H9 (cell line): Measurements from ENCODE around the gene RNF26. TPM values are rescaled to one million over a fixed set of nuclear protein-coding genes. Genes with fewer than 3 reads are reported as not detected.

ENCODE experiments used
- DNase-seq: peaks from one replicate; pipeline ENCODE4 v3.0.0-alpha.2; 2017
- H2AFZ ChIP-seq: one replicate; pipeline ENCODE4 v1.6.1; 2013; ENCODE audit warnings: mild to moderate bottlenecking, low read length, control low read depth, moderate library complexity
- H2AK5ac ChIP-seq: 2 replicates; pipeline ENCODE4 v1.6.1; 2013; ENCODE audit warnings: low read length, control low read depth, mixed read lengths; ENCODE audit not compliant: insufficient read length
- H2BK120ac ChIP-seq: one replicate; pipeline ENCODE4 v1.6.1; 2013; ENCODE audit warnings: low read depth, mild to moderate bottlenecking, low read length, control low read depth, inconsistent platforms; ENCODE audit not compliant: poor library complexity, severe bottlenecking
- H2BK12ac ChIP-seq: 2 replicates; pipeline ENCODE4 v1.6.1; 2013; ENCODE audit warnings: low read length, control low read depth, mixed read lengths, low read depth; ENCODE audit not compliant: insufficient read length
- H2BK15ac ChIP-seq: 2 replicates; pipeline ENCODE4 v1.6.1; 2013; ENCODE audit warnings: low read depth, low read length, control low read depth
- H2BK20ac ChIP-seq: one replicate; pipeline ENCODE4 v1.6.1; 2013; ENCODE audit warnings: low read depth, mild to moderate bottlenecking, low read length, control low read depth, inconsistent platforms; ENCODE audit not compliant: poor library complexity, severe bottlenecking
- H2BK5ac ChIP-seq: 2 replicates; pipeline ENCODE4 v1.6.1; 2013; ENCODE audit warnings: low read length, control low read depth, mixed read lengths; ENCODE audit not compliant: insufficient read length
- H3K14ac ChIP-seq: 2 replicates; pipeline ENCODE4 v1.6.1; 2013; ENCODE audit warnings: low read length, control low read depth; ENCODE audit not compliant: insufficient read depth
- H3K18ac ChIP-seq: 2 replicates; pipeline ENCODE4 v1.6.1; 2013; ENCODE audit warnings: low read depth, mild to moderate bottlenecking, mixed read lengths, low read length, control low read depth; ENCODE audit not compliant: insufficient read length
- H3K23ac ChIP-seq: 2 replicates; pipeline ENCODE4 v1.6.1; 2013; ENCODE audit warnings: low read length, control low read depth, mixed read lengths, low read depth; ENCODE audit not compliant: insufficient read length
- H3K23me2 ChIP-seq: 2 replicates; pipeline ENCODE4 v1.6.1; 2013; ENCODE audit warnings: low read depth, mild to moderate bottlenecking, mixed read lengths, low read length, control low read depth; ENCODE audit not compliant: insufficient read length, poor library complexity, severe bottlenecking
- H3K27ac ChIP-seq: 2 replicates; pipeline ENCODE4 v1.5.1; 2013; ENCODE audit warnings: low read length, control low read depth, mixed read lengths, low read depth; ENCODE audit not compliant: insufficient read length
- H3K27me3 ChIP-seq: 2 replicates; pipeline ENCODE4 v1.6.1; 2013; ENCODE audit warnings: low read length, control low read depth, inconsistent platforms; ENCODE audit not compliant: insufficient read depth
- H3K4ac ChIP-seq: 2 replicates; pipeline ENCODE4 v1.6.1; 2013; ENCODE audit warnings: low read depth, mild to moderate bottlenecking, control low read depth, inconsistent platforms, low read length, moderate library complexity
- H3K4me1 ChIP-seq: 2 replicates; pipeline ENCODE4 v1.6.1; 2013; ENCODE audit warnings: low read length, control low read depth, inconsistent platforms; ENCODE audit not compliant: insufficient read depth
- H3K4me2 ChIP-seq: 2 replicates; pipeline ENCODE4 v1.6.1; 2013; ENCODE audit warnings: low read length, control low read depth, mixed read lengths; ENCODE audit not compliant: insufficient read length, insufficient read depth
- H3K56ac ChIP-seq: 2 replicates; pipeline ENCODE4 v1.6.1; 2013; ENCODE audit warnings: low read depth, mild to moderate bottlenecking, mixed read lengths, low read length, control low read depth; ENCODE audit not compliant: insufficient read length
- H3K79me1 ChIP-seq: 2 replicates; pipeline ENCODE4 v1.6.1; 2013; ENCODE audit warnings: low read depth, mild to moderate bottlenecking, moderate library complexity, low read length, control low read depth, inconsistent platforms; ENCODE audit not compliant: insufficient read depth, poor library complexity, severe bottlenecking
- H3K79me2 ChIP-seq: 2 replicates; pipeline ENCODE4 v1.6.1; 2013; ENCODE audit warnings: low read length, control low read depth, inconsistent platforms; ENCODE audit not compliant: insufficient read depth
- H3K9ac ChIP-seq: 2 replicates; pipeline ENCODE4 v1.6.1; 2013; ENCODE audit warnings: low read length, control low read depth, mixed read lengths; ENCODE audit not compliant: insufficient read length; ENCODE audit errors: extremely low read depth
- H3K9me3 ChIP-seq: one replicate; pipeline ENCODE4 v1.6.1; 2013; ENCODE audit warnings: low read depth, low read length, inconsistent platforms; ENCODE audit not compliant: control insufficient read depth
- H3T11ph ChIP-seq: one replicate; pipeline ENCODE4 v1.6.1; 2013; ENCODE audit warnings: mild to moderate bottlenecking, low read length, control low read depth, inconsistent platforms
- H4K20me1 ChIP-seq: one replicate; pipeline ENCODE4 v1.6.1; 2013; ENCODE audit not compliant: control insufficient read depth, insufficient read length, insufficient read depth
- H4K5ac ChIP-seq: 2 replicates; pipeline ENCODE4 v1.6.1; 2013; ENCODE audit warnings: low read depth, mild to moderate bottlenecking, mixed read lengths, low read length, control low read depth; ENCODE audit not compliant: insufficient read length
- H4K8ac ChIP-seq: replicated peaks from 2 replicates; pipeline ENCODE4 v1.6.1; 2013; ENCODE audit warnings: low read length, control low read depth, mixed read lengths, low read depth; ENCODE audit not compliant: insufficient read length
- H4K91ac ChIP-seq: 2 replicates; pipeline ENCODE4 v1.6.1; 2013; ENCODE audit warnings: low read depth, mild to moderate bottlenecking, moderate library complexity, mixed read lengths, low read length, control low read depth; ENCODE audit not compliant: insufficient read length
- H3K27ac Mint-ChIP-seq, 3 experiments: 2 replicates in 2 of 3; 3 replicates in 1 of 3; pipeline ENCODE4 v1.8.0; 2020 to 2021; ENCODE audit warnings: mixed read lengths in 3 of 3, mild to moderate bottlenecking in 1 of 3, moderate library complexity in 1 of 3
- H3K27me3 Mint-ChIP-seq: 2 replicates; pipeline ENCODE4 v1.8.0; 2021; ENCODE audit warnings: low read depth, mild to moderate bottlenecking, moderate library complexity, mixed read lengths
- H3K36me3 Mint-ChIP-seq, 3 experiments: 2 replicates in 2 of 3; 3 replicates in 1 of 3; pipeline ENCODE4 v1.8.0; 2020 to 2021; ENCODE audit warnings: low read depth in 3 of 3, mixed read lengths in 3 of 3; ENCODE audit not compliant: insufficient read depth in 1 of 3
- H3K4me1 Mint-ChIP-seq, 2 experiments: 2 replicates each; pipeline ENCODE4 v1.8.0; 2020; ENCODE audit warnings: mixed read lengths in 2 of 2
- H3K4me3 Mint-ChIP-seq, 2 experiments: 2 replicates in 1 of 2; 3 replicates in 1 of 2; pipeline ENCODE4 v1.8.0; 2020 to 2021; ENCODE audit warnings: mild to moderate bottlenecking in 2 of 2, mixed read lengths in 2 of 2, moderate library complexity in 1 of 2
- H3K9me3 Mint-ChIP-seq, 2 experiments: 2 replicates in 1 of 2; 3 replicates in 1 of 2; pipeline ENCODE4 v1.8.0; 2020; ENCODE audit warnings: mild to moderate bottlenecking in 2 of 2, mixed read lengths in 2 of 2, moderate library complexity in 1 of 2
- CTCF ChIP-seq: fragments of 200-600 bp; sonication (generic); conservative IDR thresholded peaks from 3 replicates; pipeline ENCODE4 v1.8.0; 2021; ENCODE audit warnings: antibody characterized with exemption, mild to moderate bottlenecking
- WGBS: extraction: QIAGEN DNeasy Blood & Tissue Kit; methylation state at CpG from one replicate; pipeline ENCODE4 v1.1.7; 2013; ENCODE audit warnings: missing lambda C conversion rate, low lambda C conversion rate, mixed read lengths; ENCODE audit not compliant: insufficient read length; ENCODE audit errors: extremely low coverage; 5-methylcytosine and 5-hydroxymethylcytosine counted together
- total RNA-seq: library from RNA; stranded (reverse); gene quantifications from 2 replicates; pipeline ENCODE4 v1.2.1, GENCODE V29; 2021

RNF26 gene
- total RNA-seq, 1 experiment from 2014 or later = 57.6 TPM

- Histone ChIP-seq H3K9me3 (no peaks in the 10 kb centered on the region), H3K9ac (peak overlapping the region; percentile 19), H3K23ac (no peak overlapping the region), H3K56ac (no peak overlapping the region), H4K20me1 (peaks cover 4% of the 10 kb centered on the region), H3K14ac (peak overlapping the region; percentile 58; the same call in 1 of the 2 replicates), H2AFZ (no peak overlapping the region), H3K27me3 (no peaks in the 10 kb centered on the region), H2BK20ac (no peak overlapping the region), H3K79me2 (no peaks in the 10 kb centered on the region), H2AK5ac (no peak overlapping the region), H2BK5ac (no peak overlapping the region), H3T11ph (no peak overlapping the region), H3K79me1 (no peaks in the 10 kb centered on the region), H2BK12ac (no peak overlapping the region), H2BK120ac (peak overlapping the region; percentile 63), H3K4me1 (no peaks in the 10 kb centered on the region; the same call in 1 of the 2 replicates), H4K5ac (no peak overlapping the region), H4K91ac (no peak overlapping the region), H4K8ac (no peak overlapping the region), H2BK15ac (no peak overlapping the region), H3K4me2 (no peak overlapping the region), H3K27ac (no peak overlapping the region), H3K18ac (peak overlapping the region; percentile 25), H3K4ac (no peak overlapping the region), H3K23me2 (peaks cover 6% of the 10 kb centered on the region)
- Mint-ChIP-seq H3K4me3 (no peak overlapping the region), H3K27ac (no peak overlapping the region; a peak in 1 of 7 replicates), H3K9me3 (0 out of 5 replicates have a peak, but pooled peaks cover 0 to 4% of the 10 kb centered on the region in 2 experiments), H3K36me3 (peaks cover 6% of the 10 kb centered on the region in 3 experiments; a peak in 6 of 7 replicates), H3K4me1 (peaks cover 26 to 30% of the 10 kb centered on the region in 2 experiments), H3K27me3 (peaks cover 54% of the 10 kb centered on the region)
- peak; percentile 38 for DNase-seq
- no peak for TF ChIP-seq CTCF
- WGBS = no CpG with 5 or more reads among the region's 4 CpGs
These were observed 18.5 kb downstream of the RNF26 start for GRCh38 chr11:119352857-119353260.
